Activated T-cell treated with anti-CD3 and anti-CD28 coated beads, Interleukin-2, amount 50 U/mL, for 4 hours (primary cell): ENCODE measurements around the gene LIX1. TPM values are rescaled to one million over a fixed set of nuclear protein-coding genes. Genes with fewer than 3 reads are reported as not detected.

Source experiments
- ATAC-seq, 2 donors: fragments of 200-7000 bp; cut with Tn5 transposase; one replicate each; pipeline ENCODE4 v1.10.0; 2021
- DNase-seq: peaks from one replicate; pipeline ENCODE4 v3.0.0-alpha.2; 2020
- H3K27me3 Mint-ChIP-seq: one replicate; pipeline ENCODE4 v1.8.0; 2021; ENCODE audit warnings: low read depth, mixed read lengths
- H3K36me3 Mint-ChIP-seq: one replicate; pipeline ENCODE4 v1.8.0; 2022; ENCODE audit warnings: mixed read lengths; ENCODE audit not compliant: insufficient read depth
- H3K4me1 Mint-ChIP-seq: one replicate; pipeline ENCODE4 v1.8.0; 2021; ENCODE audit warnings: low read depth, mixed read lengths
- H3K4me3 Mint-ChIP-seq: one replicate; pipeline ENCODE4 v1.8.0; 2021; ENCODE audit warnings: mild to moderate bottlenecking, moderate library complexity, mixed read lengths
- H3K9me3 Mint-ChIP-seq: one replicate; pipeline ENCODE4 v1.8.0; 2021; ENCODE audit warnings: mixed read lengths
- total RNA-seq, 3 donors: library from RNA; stranded (reverse); gene quantifications; one replicate each; pipeline ENCODE4 v1.2.1, GENCODE V29; 2021

LIX1 gene
- total RNA-seq, 3 donors from 2014 or later = not detected

GRCh38 chr5:97102010-97102470 is 40.4 kb downstream of the LIX1 start:
- no peaks in the 10 kb centered on the region for H3K4me1 Mint-ChIP-seq
- peaks cover 2% of the 10 kb centered on the region for H3K27me3 Mint-ChIP-seq
- DNase-seq = no peak

GRCh38 chr5:97101189-97101910 is 41.1 kb downstream of the LIX1 start:
- Mint-ChIP-seq H3K27me3 (peaks cover 4% of the 10 kb centered on the region), H3K4me3 (no peak overlapping the region), H3K9me3 (no peaks in the 10 kb centered on the region), H3K36me3 (no peaks in the 10 kb centered on the region), H3K4me1 (no peaks in the 10 kb centered on the region)
- DNase-seq (no peak), ATAC-seq (no peak)

More at GRCh38 chr5:97102010-97102470, 40.4 kb downstream of the LIX1 start:
- Mint-ChIP-seq H3K9me3 (no peaks in the 10 kb centered on the region), H3K4me3 (no peak overlapping the region), H3K36me3 (no peaks in the 10 kb centered on the region)
- no peak for ATAC-seq

- Mint-ChIP-seq H3K36me3 (no peaks in the 10 kb centered on the region), H3K9me3 (no peaks in the 10 kb centered on the region), H3K4me1 (peaks cover 2% of the 10 kb centered on the region), H3K4me3 (no peak overlapping the region), H3K27me3 (peaks cover 4% of the 10 kb centered on the region)
- ATAC-seq (no peak), DNase-seq (no peak)
Observed at GRCh38 chr5:97100476-97100875, 41.9 kb downstream of the LIX1 start.

GRCh38 chr5:97098922-97099321 is 43.5 kb downstream of the LIX1 start:
- Mint-ChIP-seq H3K4me3 (no peak overlapping the region), H3K27me3 (peaks cover 4% of the 10 kb centered on the region), H3K4me1 (peaks cover 10% of the 10 kb centered on the region), H3K36me3 (no peaks in the 10 kb centered on the region), H3K9me3 (no peaks in the 10 kb centered on the region)
- DNase-seq (no peak), ATAC-seq (no peak)

GRCh38 chr5:97097326-97098230 is 44.8 kb downstream of the LIX1 start:
- Mint-ChIP-seq H3K9me3 (no peaks in the 10 kb centered on the region), H3K4me1 (peaks cover 10% of the 10 kb centered on the region), H3K4me3 (no peak overlapping the region), H3K36me3 (no peaks in the 10 kb centered on the region), H3K27me3 (peaks cover 4% of the 10 kb centered on the region)
- no peak for ATAC-seq
- no peak for DNase-seq

GRCh38 chr5:97096846-97097245 is 45.6 kb downstream of the LIX1 start:
- no peaks in the 10 kb centered on the region for H3K9me3 Mint-ChIP-seq
- H3K27me3 Mint-ChIP-seq = peaks cover 4% of the 10 kb centered on the region
- peaks cover 10% of the 10 kb centered on the region for H3K4me1 Mint-ChIP-seq
- no peak for ATAC-seq
- no peak for DNase-seq
- H3K4me3 Mint-ChIP-seq = no peak overlapping the region
- H3K36me3 Mint-ChIP-seq = no peaks in the 10 kb centered on the region

GRCh38 chr5:97096191-97096590 is 46.2 kb downstream of the LIX1 start:
- Mint-ChIP-seq H3K4me1 (peaks cover 10% of the 10 kb centered on the region), H3K4me3 (no peak overlapping the region), H3K27me3 (peaks cover 4% of the 10 kb centered on the region), H3K9me3 (no peaks in the 10 kb centered on the region), H3K36me3 (no peaks in the 10 kb centered on the region)
- DNase-seq (no peak), ATAC-seq (no peak)

- peak in 1 of 2 donors; percentile 26 for ATAC-seq
- H3K4me3 Mint-ChIP-seq = no peak overlapping the region
- peaks cover 4% of the 10 kb centered on the region for H3K27me3 Mint-ChIP-seq
Observed at GRCh38 chr5:97095318-97095732, 47.1 kb downstream of the LIX1 start.

GRCh38 chr5:97094579-97095317 is 47.7 kb downstream of the LIX1 start:
- Mint-ChIP-seq H3K4me3 (no peak overlapping the region), H3K27me3 (peaks cover 4% of the 10 kb centered on the region), H3K9me3 (no peaks in the 10 kb centered on the region), H3K4me1 (peaks cover 10% of the 10 kb centered on the region), H3K36me3 (no peaks in the 10 kb centered on the region)
- no peak for DNase-seq
- peak; percentile 94 to 97 for ATAC-seq

More at GRCh38 chr5:97095318-97095732, 47.1 kb downstream of the LIX1 start:
- H3K36me3 Mint-ChIP-seq = no peaks in the 10 kb centered on the region
- no peak for DNase-seq
- no peaks in the 10 kb centered on the region for H3K9me3 Mint-ChIP-seq
- H3K4me1 Mint-ChIP-seq = peaks cover 10% of the 10 kb centered on the region

- no peak for ATAC-seq
- Mint-ChIP-seq H3K27me3 (peaks cover 2% of the 10 kb centered on the region), H3K9me3 (no peaks in the 10 kb centered on the region), H3K4me1 (peaks cover 10% of the 10 kb centered on the region), H3K36me3 (no peaks in the 10 kb centered on the region), H3K4me3 (no peak overlapping the region)
- no peak for DNase-seq
Observed at GRCh38 chr5:97093193-97093592, 49.2 kb downstream of the LIX1 start.

- H3K9me3 Mint-ChIP-seq = no peaks in the 10 kb centered on the region
- no peaks in the 10 kb centered on the region for H3K36me3 Mint-ChIP-seq
- H3K4me3 Mint-ChIP-seq = no peak overlapping the region
- ATAC-seq = no peak
- H3K4me1 Mint-ChIP-seq = peaks cover 10% of the 10 kb centered on the region
- no peak for DNase-seq
- no peaks in the 10 kb centered on the region for H3K27me3 Mint-ChIP-seq
Observed at GRCh38 chr5:97090944-97091343, 51.5 kb downstream of the LIX1 start.

GRCh38 chr5:97089149-97089801 is 53.1 kb downstream of the LIX1 start:
- Mint-ChIP-seq H3K36me3 (no peaks in the 10 kb centered on the region), H3K4me1 (no peaks in the 10 kb centered on the region), H3K27me3 (no peaks in the 10 kb centered on the region), H3K4me3 (no peak overlapping the region), H3K9me3 (no peaks in the 10 kb centered on the region)
- DNase-seq (no peak), ATAC-seq (no peak)

- DNase-seq (no peak), ATAC-seq (no peak)
- Mint-ChIP-seq H3K27me3 (no peaks in the 10 kb centered on the region), H3K36me3 (no peaks in the 10 kb centered on the region), H3K4me3 (no peak overlapping the region), H3K4me1 (no peaks in the 10 kb centered on the region), H3K9me3 (no peaks in the 10 kb centered on the region)
Observed at GRCh38 chr5:97088774-97089148, 53.6 kb downstream of the LIX1 start.

GRCh38 chr5:97087138-97087537 is 55.3 kb downstream of the LIX1 start:
- DNase-seq = no peak
- no peaks in the 10 kb centered on the region for H3K36me3 Mint-ChIP-seq
- no peaks in the 10 kb centered on the region for H3K9me3 Mint-ChIP-seq
- no peaks in the 10 kb centered on the region for H3K27me3 Mint-ChIP-seq
- ATAC-seq = no peak
- H3K4me1 Mint-ChIP-seq = peaks cover 3% of the 10 kb centered on the region
- no peak overlapping the region for H3K4me3 Mint-ChIP-seq
